Fibroblast of skin of scalp (primary cell): ENCODE results near the gene DNAAF5.

Experiments used
- DNase-seq: peaks from one replicate; pipeline ENCODE4 v3.0.0-alpha.2; 2013

Gene DNAAF5

DNA sequence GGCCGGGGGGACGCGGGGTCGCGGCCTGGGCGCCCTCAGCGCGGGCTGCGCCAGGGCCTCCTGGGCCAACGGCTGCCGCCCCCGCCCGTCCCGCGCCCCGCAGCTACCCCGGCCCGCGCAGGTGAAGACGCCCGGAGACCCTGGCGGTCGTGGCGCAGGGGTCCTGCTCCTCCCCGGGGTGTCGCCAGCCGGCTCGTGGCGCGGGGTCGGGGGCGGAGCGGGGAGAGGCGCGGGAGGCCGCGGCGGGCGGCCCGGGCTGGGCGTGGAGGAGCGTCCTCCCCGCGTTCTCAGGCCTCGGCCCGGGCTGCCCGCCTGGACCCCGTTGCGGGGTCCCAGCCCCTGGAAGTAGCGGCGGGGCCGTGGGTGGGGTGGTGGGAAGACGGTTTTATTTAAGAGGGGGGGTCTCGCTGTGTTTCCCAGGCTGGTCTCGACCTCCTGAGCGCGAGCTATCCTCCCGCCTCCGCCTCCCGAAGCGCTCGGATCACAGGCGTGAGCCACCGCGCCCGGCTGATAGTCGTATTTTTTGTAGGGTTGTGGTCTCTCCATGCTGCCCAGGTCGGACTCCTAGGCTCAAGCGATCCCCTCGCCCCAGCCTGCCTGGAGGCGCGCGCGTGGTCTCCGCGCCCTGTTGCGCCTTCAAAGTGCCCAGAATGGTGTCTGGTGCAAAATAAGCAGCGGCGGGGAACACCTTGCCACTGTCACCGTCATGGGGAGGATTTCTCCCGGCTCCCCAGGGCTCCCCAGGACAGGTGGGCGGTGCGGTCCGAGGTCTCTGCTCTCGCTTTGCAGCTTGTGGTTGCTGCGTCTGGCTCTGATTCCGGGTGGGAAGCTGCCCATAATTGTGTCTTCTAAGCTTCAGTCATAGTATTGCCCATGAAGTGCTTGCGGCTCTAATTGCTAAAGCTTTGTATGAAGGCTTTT, 90.5 kb downstream of the DNAAF5 start:
- no peak for DNase-seq

DNA sequence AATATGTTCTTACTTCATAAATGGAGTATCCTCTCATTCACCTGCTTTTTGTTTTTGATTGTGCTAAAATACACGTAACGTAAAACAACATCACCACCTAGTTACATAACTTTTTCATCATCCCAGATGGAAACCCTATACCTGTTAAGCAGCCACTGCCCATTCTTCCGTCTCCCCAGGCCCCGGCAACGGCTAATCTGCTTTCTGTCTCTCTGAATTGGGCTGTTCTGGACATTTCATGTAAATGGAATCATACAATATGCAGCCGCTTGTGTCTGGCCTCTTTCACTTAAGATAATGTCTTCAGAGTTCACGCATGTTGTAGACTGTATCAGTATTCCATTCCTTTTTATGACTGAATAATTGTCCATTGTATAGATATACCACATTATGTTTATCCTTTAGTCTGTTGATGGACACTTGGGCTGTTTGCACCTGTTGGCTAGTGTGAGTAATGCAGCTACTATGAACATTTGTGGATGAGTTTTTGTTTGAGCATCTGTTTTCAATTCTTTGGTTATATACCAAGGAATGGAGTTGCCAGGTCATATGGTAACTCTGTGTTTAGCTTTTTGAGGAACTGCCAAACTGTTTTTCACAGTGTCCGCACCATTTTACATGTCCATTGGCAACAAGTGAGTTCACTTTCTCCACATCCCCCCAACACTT, 91.7 kb downstream of the DNAAF5 start:
- DNase-seq, result peak; percentile 67

DNA sequence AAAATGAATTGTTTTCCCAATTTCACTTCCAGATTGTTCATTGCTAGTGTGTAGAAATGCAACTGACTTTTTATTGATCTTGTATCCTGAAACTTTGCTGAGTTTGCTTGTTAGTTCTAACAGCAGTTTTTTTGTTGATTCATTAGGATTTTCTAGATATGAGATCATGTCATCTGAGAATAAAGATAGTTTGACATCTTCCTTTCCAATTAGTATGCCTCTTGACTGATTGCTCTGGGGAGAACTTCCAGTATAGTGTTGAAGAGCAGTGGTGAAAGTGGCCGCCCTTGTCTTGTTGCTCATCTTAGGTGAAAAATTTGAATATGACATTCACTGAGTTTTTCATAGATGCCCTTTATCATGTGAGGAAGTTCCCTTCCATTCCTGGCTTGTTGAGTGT, 93.8 kb downstream of the DNAAF5 start:
- no peak for DNase-seq

DNA sequence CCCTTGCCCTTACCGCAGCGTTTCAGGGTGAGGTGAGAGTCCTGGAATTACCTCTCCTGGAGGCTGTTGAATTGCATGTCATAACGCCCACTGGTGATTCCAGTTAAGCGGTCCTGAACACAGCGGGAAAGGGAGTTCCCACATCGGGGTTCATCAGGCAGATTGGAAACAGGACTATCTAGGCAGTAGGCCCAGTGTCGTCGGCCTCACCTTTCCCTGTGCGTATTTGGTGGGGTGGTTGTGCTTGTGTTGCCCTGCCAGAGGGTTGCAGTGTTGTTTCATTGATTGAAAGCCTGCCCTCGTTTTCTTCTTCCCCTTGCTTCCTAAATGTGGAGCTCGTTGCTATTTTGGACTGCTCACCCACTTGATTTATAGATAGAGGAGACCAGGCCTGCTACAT, 95.2 kb downstream of the DNAAF5 start:
- no peak for DNase-seq

DNA sequence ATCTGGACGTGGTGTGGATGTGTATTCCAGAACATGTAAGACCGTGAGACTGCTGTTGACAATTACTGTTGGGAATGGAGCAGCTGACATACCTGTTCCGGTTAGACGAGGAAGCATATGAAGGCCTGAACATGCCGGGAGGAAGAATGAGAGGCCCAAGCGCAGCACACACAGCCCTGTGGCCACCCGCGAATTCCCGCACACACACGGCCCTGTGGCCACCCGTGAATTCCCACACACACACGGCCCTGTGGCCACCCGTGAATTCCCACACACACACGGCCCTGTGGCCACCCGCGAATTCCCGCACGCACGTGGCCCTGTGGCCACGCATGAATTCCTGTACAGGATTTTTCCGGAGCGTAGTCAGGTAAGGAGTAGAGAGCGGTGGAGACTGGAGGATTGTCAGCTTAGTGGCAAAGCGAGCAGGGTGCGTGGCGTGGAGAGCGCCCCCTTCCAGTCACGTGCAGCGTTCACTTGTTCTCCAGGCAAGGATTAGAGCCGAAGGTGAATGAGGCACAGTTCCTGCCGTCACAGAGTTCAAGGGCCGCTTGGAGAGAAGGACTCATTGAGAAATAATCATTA, 96.3 kb downstream of the DNAAF5 start:
- no peak for DNase-seq

DNA sequence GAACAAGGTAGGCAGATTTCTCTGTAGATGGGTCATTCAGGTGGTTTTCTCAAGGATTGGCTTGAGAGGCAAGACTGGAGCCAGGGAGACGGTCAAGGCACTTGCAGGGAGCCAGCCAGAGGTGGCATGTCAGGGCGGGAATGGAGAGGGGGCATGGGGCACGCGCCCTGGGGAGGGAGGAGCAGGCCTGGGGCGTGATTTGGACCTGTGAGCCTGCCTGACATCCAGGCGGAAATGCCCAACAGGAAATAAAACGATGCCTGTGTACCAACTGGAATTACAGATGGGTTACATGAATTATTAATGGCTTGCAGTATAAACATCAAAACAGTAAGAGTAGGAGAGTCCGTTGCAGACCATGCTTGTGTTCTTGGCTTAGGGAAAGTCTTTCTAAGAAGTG, 97.2 kb downstream of the DNAAF5 start:
- no peak for DNase-seq

DNA sequence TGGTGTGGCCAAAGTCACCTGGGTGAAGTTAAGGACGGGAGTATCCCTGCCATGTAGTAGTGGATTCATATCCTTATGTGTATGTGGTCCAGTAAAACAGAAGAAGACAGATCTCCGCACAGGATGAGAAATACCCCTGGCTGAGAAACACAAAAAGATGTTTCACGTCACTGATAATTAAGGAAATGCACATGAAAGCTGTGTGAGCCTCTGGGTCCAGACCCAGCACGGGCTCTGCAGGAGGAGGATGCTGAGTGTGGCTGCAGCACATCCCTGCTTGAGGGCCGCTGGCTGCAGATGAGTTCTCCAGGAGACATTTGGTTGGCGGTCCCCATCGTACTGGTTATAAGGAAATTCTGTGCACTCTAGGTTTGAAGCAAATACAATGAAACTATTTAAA, 97.6 kb downstream of the DNAAF5 start:
- DNase-seq, result no peak

DNA sequence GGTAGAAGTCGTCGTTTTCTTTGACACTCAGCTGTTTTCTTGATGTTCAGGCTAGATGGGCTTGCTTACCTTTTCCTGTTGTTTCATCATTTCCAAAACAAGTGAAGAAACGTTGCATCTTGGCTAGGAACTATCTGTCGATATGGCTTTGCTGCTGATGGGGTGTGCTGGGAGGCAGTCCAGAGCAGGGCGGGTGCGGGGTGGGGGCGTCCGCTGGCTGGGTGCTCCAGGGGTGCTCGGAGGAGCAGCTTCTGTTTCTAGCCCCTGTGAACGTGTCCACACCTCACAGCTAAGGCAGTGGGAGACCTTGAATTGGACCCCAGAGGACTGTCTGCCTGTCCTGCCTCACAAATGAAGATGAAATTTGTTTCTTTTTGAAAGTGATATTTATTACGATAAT, 98.2 kb downstream of the DNAAF5 start:
- DNase-seq, result no peak

DNA sequence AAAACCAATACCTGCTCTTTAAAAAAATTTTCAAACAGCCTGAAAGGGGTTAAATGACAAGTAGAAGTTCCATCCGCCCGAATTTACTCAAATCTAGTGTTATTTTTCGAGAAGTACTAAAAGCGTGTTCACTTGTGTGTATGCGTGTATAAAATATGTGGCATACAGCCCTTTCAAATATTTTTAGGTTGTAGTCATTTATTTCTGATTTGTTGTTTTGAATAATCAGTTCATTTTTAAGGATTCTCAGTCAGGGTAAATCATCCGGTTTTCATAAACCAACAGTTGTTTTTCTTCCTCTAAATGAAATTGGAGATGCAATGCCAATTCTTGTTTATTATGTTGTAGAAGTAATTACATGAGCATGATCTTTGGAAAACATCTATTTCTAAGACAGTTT, 98.9 kb downstream of the DNAAF5 start:
- peak; percentile 55 for DNase-seq

DNA sequence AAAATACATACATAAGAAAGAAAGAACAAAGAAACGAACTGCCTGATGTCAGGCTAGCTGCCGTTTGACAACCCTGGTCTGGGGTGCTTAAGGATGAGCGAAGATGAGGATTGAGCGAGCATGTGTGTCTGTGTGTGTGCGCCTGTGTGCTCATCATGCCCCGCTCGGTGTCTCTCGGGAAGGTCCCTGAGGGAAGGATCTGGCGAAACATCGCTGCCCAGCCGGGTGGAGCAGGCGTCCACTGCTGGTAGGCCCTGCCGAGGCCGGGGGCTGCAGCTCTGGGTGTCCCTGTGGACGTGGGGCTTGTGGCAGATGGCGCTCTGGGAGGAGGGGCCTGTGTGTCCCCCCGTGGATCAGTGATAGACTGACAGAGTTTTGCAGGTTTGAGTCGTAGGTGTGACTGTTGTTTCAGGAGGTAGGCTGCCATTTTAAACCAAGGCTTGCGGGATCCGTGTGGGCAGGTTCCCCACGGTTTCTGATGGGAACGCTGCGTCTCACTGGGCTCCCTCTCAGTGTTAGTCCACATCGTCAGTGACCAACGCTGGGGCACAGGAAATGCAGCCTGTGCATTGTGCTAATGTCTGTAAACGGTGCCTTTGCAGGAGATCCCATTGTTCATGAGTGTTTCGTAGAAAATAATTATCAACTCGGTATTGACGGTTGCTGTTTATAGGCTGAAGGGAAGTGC, 99.9 kb downstream of the DNAAF5 start:
- no peak for DNase-seq

DNA sequence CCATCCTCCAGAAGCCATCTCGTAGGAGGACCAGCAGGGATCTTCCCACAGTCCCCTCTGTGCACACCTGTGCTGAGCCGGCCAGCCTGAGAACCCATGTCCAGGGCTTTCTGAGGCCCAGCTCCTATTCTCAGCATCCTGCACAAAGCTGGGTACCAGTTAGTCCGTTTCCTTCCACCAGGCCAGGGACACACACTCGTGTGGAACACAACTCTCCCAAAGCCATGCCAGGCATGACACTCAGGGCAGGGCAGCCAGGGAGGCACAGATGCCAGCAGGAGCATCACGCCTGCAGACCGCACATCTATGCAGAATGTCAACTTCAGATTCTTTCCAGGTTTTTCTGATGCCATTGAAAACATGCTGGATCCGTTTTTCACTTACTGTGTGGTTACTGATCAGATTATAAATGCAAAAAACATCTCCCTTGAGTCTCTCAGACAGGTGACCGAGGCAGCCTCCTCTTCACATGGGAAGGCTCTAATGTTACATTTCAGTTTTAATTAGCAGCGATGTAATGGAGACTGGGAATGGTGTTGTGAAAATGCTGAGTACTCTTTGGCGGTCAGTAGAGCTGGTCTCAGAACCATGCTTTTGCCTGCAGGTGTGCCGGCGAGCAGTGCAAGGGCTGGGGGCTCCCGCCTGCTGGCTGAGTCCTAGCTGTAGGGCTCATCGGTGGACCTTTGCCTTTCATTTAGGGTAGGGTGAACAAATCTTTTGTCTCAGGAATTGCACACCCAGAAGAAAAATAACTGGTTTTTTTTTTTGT, 102.5 kb downstream of the DNAAF5 start:
- no peak for DNase-seq

DNA sequence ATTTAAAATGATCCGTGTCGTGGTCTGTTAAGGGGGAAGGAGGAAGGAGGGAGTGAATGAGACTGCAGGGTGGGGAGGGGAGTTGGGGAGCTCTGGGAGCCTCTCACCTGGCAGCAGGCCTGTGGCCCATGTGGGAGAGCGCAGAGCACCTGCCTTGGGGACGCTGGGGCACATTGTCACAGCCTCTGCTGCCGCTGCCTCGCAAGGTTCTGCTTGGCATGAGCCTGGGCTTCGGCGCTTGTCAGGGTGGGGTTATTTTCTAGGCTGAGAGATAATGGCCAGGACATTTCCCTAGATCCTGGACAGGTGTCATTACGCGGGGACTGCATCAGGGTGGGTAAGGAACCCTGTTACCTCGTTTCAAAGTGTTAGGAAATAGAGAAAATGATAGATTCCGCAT, 103.6 kb downstream of the DNAAF5 start:
- no peak for DNase-seq

DNA sequence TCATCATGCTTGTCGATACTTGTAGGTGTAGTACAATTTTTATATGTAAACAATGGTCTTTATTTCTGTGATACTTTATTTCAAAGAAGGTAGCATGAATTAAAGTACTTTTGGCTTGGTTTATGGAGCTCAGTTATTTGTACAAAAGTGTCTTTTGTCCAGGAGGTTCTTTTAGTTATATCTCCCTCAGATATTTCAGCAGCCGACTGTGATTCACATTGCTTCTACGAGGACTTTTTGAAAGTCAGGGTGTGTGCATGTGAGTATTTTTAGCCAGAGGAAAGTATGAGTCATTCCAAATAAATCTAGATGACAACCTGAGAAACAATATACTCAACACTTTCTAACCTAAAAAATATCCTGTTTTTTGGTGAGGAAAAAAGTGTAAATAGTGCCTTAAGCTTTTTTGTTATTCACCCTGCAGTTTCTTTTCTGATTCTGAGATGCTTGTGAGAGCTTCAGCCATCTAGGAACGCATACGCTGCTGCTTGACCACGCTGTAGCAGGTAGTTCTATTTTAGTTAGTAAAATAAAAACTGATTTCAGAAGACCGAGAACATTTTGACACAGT, 105.2 kb downstream of the DNAAF5 start:
- DNase-seq, result peak; percentile 83

DNA sequence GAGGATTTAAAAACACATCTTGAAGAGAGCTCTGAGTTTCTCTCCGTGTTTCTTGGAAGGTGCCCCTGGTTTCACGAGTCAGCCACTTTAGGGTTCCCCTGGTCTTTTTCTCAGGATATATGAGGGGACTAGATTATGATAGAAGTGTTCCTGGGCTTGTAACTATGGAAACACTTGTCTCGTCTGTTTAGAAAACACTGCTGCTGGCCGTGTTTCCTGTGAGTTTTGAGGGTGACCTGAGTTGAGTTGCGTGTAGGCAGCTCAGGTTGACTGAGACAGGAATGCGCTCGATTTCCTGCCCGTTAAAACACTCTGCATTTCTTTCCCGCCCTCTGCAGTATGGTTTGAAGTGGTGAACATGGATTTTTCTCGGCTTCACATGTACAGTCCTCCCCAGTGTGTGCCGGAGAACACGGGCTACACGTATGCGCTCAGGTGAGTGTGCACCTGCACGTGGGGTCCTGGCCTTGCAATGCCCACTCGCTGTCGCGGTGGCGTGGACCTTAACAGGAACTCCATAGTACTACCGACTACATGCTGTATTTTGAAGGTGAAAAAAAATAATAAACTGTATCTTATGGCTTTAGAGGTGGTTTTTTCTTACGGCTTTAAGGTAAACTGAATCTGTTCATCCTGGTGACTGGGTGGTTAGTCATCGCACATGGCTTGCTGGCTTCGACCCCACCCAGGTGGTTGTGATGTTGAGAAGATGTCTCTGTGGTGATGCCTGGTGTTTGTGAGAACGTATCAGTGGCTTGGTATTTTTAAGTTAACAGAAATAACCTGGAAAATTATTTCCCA, 105.9 kb downstream of the DNAAF5 start, which contains the start of gene SUN1:
SUN1 (plus strand) TSS at position 310 of the 801 bp plus-strand sequence; CDS start at position 359, 49 bp downstream.
- DNase-seq, result peak; percentile 25

DNA sequence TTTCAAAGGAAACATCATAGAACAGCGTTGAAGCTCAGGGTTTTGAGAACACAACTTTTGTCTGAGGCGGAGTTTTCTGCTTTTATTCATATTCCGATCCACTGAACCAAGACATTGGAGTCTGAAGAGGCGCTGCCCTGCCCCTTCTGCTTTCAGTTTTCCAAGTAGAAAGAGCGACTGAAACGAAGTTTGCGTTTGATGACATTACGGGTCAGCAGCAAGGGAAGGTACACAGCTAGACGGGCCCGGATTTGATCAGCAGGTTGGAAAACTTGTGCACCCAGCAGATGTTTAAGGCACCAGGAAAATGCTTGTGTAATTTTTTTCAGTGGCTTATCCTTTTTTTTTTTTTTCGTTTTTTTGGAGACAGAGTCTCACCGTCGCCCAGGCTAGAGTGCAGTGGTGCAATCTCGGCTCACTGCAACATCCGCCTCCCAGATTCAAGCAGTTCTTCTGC, 106.5 kb downstream of the DNAAF5 start:
- no peak for DNase-seq

DNA sequence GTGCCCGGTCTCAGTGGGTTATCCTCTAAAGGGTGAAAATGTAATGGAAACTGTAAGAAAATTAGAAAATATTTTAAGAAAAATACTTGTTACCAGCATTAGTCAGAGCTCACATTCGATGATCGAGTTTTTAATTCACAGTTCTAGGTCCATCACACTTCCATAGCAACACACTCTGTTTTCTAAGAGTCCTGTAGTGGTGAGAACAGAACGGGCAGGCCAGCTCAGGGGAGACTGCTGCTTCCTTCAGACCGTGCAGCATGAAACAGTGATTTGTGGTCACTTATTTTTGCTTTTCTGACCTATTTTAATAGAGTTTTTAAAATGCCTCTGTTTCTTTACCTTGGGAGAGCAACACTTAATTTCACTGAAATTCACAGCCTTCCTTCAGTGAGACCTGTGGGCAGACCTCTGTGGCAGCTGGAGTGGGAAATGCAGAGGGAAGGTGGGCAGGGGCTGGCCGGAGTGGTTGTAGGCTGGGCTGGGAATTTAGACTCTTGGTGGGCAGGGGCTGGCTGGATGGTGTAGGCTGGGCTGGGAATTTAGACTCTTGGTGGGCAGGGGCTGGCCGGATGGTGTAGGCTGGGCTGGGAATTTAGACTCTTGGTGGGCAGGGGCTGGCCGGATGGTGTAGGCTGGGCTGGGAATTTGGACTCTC, 107.2 kb downstream of the DNAAF5 start:
- no peak for DNase-seq

DNA sequence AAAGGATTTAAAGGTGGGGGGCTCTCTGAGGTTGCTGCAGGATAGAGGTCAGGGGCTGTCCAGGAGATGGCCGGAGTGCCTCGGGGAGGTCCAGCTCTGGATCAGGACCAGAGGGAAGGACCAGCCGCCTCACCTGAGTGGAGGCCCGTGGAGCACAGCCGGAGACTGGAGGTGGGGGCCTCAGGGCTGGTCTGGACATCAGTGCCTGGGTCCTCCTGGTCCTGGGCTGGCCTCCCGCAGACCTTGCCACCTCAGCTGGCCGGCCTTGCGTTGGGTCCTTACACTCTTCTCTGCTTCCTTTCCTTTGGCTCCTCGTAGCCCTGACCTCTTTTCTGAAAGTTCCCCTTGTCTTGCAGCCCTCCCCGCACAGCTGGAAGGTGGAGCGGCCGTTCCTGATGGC, 107.8 kb downstream of the DNAAF5 start:
- DNase-seq, result no peak

DNA sequence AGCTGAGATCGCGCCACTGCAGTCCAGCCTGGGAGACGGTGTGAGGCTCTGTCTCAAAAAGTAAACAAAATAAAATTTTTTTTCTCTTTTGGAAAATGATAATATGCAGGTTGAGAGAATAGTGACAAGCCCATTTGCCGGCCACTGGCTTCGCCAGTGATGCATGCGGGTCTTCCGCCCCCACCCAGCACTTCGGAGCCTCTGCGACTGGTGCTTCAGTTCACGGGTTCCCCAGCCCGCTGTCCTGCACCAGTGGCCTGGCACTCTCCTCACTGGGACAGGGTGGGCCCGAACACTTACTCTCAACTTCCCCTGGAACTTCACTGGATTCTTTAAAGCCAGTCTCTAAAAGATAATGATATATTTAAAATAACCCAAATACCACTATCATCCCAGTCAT, 108.5 kb downstream of the DNAAF5 start:
- DNase-seq, result no peak

DNA sequence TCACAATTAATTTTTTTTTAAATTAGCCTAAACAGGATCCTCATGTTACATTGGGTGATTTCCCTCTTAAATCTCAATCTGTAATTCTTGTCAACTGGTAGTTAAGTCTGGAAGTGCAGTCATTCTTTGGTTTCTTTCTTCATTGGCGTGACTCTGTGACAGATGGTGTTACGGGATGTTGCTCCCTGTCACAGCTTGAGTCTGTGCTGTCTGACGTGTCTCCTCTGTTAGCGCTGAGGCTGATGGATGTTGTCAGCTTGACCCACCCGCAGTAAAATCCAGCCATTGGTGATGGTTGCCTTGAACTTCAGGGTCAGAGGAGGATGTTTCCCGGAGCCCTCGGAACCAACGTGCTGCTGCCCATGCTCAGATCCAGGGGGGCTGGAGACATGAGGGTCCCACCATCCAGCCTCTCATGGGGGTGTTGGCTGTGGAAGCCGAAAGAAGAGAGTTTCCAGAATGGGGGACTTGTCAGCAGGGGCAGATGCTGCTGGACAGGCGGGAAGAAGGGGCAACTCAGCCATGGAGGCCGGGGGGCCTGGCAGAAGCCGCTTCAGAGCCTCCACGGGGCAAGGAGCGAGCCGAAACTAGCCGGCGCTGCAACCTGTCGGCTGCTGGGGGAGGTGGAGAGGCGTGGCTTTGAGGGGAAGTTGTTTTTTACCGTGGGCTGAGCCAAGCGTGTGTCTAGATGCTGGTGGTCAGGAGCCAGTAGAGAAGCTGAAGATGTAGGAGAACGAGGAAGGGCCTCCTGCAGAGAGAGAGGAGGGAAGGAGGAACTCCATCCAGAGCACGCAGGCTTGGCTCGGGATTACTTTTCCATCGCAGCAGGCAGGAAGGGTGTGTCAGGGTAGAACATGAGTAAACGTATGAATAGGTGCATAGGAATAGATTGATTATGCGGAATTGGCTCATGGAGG, 109.2 kb downstream of the DNAAF5 start:
- no peak for DNase-seq
